Measurements from ENCODE around the gene TMEM156. TPM values are rescaled to one million over a fixed set of nuclear protein-coding genes. Genes with fewer than 3 reads are reported as not detected.
A peak's percentile ranks its signal among the peaks of the same experiment; 100 is the strongest.

TMEM156 gene
- total RNA-seq, 6 experiments from 2014 or later: 0.29 to 2.8 (median 1.2) TPM; not detected in 1

- Histone ChIP-seq H3K4me1 (peaks cover 0 to 14% (median 7%) of the 10 kb centered on the region in 4 donors), H3K36me3 (no peaks in the 10 kb centered on the region), H3K4me3 (no peak overlapping the region), H3K9me3 (no peaks in the 10 kb centered on the region), H3K27me3 (no peaks in the 10 kb centered on the region), H3K27ac (no peak overlapping the region)
- intact Hi-C loops (cut with DNase I): no loop called here
- ATAC-seq (no peak), DNase-seq (no peak)
- TF ChIP-seq POLR2A (IDR thresholded peaks at IDR 0.05) (no peak), CTCF (IDR thresholded peaks at IDR 0.05) (no peak)
- WGBS (ENCODE audit: insufficient coverage, low coverage, low lambda C conversion rate, missing lambda C conversion rate): 77% methylated on average over 2 of the region's 2 CpGs
These were observed 18.4 kb upstream of the TMEM156 start for GRCh38 chr4:39050590-39050989.

DNA sequence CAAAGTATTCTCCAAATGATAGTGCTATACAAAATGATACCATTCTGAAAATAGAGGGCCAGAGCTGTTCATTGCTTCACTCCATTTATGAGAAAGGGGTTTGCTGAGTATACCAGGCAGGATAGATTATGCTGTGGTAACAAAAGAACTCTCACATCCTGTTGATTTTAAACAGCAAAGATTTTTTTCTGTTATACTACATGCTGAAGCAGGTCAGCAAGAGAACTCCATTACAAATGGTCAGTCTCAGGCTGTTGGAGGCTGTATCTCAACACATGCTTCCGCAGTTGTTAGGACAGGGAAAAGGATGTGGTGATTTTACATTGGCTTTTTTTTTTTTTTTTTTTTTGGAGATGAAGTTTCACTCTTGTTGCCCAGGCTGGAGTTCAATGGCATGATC, 16.1 kb upstream of the TMEM156 start:
- ATAC-seq: no peak
- intact Hi-C loops (cut with DNase I): no loop called here

GRCh38 chr4:39047681-39048080, 15.5 kb upstream of the TMEM156 start:
- H3K27me3 ChIP-seq: no peaks in the 10 kb centered on the region
- DNase-seq (no peak), ATAC-seq (no peak)
- H3K4me3 ChIP-seq: no peak overlapping the region
- no peaks in the 10 kb centered on the region for H3K9me3 ChIP-seq
- H3K27ac ChIP-seq: peak overlapping the region in 2 of 3 donors; percentile 11 to 25
- peaks cover 0 to 24% (median 9%) of the 10 kb centered on the region in 4 donors for H3K4me1 ChIP-seq
- TF ChIP-seq POLR2A (IDR thresholded peaks at IDR 0.05): no peak
- no peak for TF ChIP-seq CTCF (IDR thresholded peaks at IDR 0.05)
- intact Hi-C loops (cut with DNase I): no loop called here
- H3K36me3 ChIP-seq: no peaks in the 10 kb centered on the region
- 65% methylated on average over 2 of the region's 2 CpGs for WGBS (ENCODE audit: insufficient coverage, low coverage, low lambda C conversion rate, missing lambda C conversion rate)

More for the DNA sequence above, 16.1 kb upstream of the TMEM156 start:
- H3K4me3 ChIP-seq: no peak overlapping the region
- 25% methylated on average over 1 of the region's 1 CpG for WGBS (ENCODE audit: insufficient coverage, low coverage, low lambda C conversion rate, missing lambda C conversion rate)
- peaks cover 0 to 20% (median 9%) of the 10 kb centered on the region in 4 donors for H3K4me1 ChIP-seq
- H3K9me3 ChIP-seq: no peaks in the 10 kb centered on the region
- H3K27ac ChIP-seq: peak overlapping the region in 1 of 3 donors; percentile 25
- DNase-seq: no peak
- no peaks in the 10 kb centered on the region for H3K27me3 ChIP-seq
- TF ChIP-seq CTCF (IDR thresholded peaks at IDR 0.05): no peak
- TF ChIP-seq POLR2A (IDR thresholded peaks at IDR 0.05): no peak
- H3K36me3 ChIP-seq: no peaks in the 10 kb centered on the region

DNA sequence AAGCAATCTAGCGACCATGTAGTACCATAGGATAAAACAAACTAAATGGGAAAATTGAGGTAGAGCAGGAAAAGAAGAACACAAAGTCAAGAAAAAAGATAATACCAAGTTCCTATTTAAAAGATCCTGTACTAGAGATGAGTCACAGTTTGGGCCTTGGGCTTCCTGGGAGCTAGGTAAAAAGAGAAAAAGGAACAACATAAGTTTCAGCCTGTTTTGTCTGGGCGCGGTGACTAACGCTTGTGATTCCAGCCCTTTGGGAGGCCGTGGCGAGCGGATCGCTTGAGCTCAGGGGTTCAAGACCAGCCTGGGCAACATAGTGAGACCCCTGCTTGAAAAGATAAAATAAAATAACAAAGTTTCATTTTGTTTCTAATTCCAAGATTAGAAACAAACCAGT, 14.0 kb upstream of the TMEM156 start:
- intact Hi-C loops (cut with DNase I): no loop called here
- H3K9me3 ChIP-seq: no peaks in the 10 kb centered on the region
- peak overlapping the region; percentile 79 to 95 (median 85) for H3K27ac ChIP-seq
- DNase-seq: peak in 1 of 3 donors; percentile 45
- H3K4me1 ChIP-seq: peaks cover 0 to 18% (median 5%) of the 10 kb centered on the region in 4 donors
- H3K36me3 ChIP-seq: no peaks in the 10 kb centered on the region
- H3K4me3 ChIP-seq: peak overlapping the region; percentile 55 to 71 (median 61)
- TF ChIP-seq CTCF (IDR thresholded peaks at IDR 0.05) (no peak), POLR2A (IDR thresholded peaks at IDR 0.05) (no peak)
- no peak for ATAC-seq
- 78% methylated on average over 8 of the region's 8 CpGs for WGBS (ENCODE audit: insufficient coverage, low coverage, low lambda C conversion rate, missing lambda C conversion rate)
- no peaks in the 10 kb centered on the region for H3K27me3 ChIP-seq

DNA sequence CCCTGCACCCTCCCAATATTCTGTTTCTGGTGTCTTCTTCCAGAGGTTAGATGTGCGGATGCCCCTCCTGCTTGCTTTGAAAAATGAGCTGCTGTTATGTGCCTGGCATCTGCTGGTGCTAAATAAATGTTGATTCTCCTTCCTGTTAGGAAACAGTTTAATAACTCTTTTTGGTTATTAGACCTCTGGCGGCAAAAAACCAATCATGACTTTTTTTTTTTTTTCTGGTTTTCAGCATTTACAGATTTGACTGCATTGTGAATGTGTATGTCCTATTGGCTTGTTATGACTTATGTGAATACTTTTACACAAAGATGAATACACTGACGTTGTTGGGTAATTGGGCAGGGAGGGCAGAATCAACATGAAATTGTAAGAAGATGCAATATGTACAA, 13.6 kb upstream of the TMEM156 start:
- DNase-seq (peak in 1 of 3 donors; percentile 38), ATAC-seq (no peak)
- intact Hi-C loops (cut with DNase I): no loop called here
- Histone ChIP-seq H3K4me3 (peak overlapping the region; percentile 55 to 71 (median 61)), H3K4me1 (peaks cover 0 to 18% (median 3%) of the 10 kb centered on the region in 4 donors), H3K27ac (peak overlapping the region; percentile 79 to 95 (median 85)), H3K9me3 (no peaks in the 10 kb centered on the region), H3K27me3 (no peaks in the 10 kb centered on the region), H3K36me3 (no peaks in the 10 kb centered on the region)
- TF ChIP-seq CTCF (IDR thresholded peaks at IDR 0.05) (no peak), POLR2A (IDR thresholded peaks at IDR 0.05) (no peak)
- WGBS (ENCODE audit: insufficient coverage, low coverage, low lambda C conversion rate, missing lambda C conversion rate): 5% methylated on average over 3 of the region's 3 CpGs

Data from right lobe of liver (tissue), 6 donors.